T47D (cell line): Measurements from ENCODE around the gene GOLGB1.
A peak's percentile ranks its signal among the peaks of the same experiment; 100 is the strongest.

Experiments used
- DNase-seq, 2 experiments: peaks; one replicate each; pipeline versions ENCODE4 v3.0.0 to v3.0.0-alpha.2; 2011 to 2012; ENCODE audit warnings: low read depth in 1 of 2, low spot score in 1 of 2
- JUND ChIP-seq: IDR thresholded peaks from 2 replicates; pipeline ENCODE4 v1.6.1; 2012; ENCODE audit warnings: low read depth
- in situ Hi-C: cut with HindIII; loops from 2 replicates; pipeline ENCODE4 v1.10.0; 2016; ENCODE audit warnings: low sequenced_read_pairs, low pct_unique_long_range_greater_than_20kb

The GOLGB1 gene

DNA sequence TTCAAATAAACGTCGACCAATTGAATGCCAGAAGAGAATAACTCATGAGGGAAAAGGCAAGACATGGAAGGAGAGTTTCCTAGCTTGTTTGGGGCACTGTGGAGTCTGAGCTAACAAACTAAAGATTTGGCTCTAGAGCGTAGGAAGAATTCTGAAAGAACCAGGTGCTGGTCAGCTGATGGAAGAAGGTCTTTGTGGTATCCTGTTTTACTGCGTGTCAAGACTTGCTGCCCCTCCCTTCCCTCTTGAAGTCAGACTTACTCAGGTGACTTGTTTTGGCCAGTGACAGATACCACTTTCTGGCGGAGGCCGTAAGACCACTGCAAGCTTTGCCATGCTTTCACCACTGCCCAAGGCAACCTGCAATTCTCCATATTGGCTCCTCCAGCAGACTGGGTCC is 88.2 kb downstream of the GOLGB1 start:
- in situ Hi-C loops: no loop called here
- no peak for DNase-seq
- no peak for TF ChIP-seq JUND

DNA sequence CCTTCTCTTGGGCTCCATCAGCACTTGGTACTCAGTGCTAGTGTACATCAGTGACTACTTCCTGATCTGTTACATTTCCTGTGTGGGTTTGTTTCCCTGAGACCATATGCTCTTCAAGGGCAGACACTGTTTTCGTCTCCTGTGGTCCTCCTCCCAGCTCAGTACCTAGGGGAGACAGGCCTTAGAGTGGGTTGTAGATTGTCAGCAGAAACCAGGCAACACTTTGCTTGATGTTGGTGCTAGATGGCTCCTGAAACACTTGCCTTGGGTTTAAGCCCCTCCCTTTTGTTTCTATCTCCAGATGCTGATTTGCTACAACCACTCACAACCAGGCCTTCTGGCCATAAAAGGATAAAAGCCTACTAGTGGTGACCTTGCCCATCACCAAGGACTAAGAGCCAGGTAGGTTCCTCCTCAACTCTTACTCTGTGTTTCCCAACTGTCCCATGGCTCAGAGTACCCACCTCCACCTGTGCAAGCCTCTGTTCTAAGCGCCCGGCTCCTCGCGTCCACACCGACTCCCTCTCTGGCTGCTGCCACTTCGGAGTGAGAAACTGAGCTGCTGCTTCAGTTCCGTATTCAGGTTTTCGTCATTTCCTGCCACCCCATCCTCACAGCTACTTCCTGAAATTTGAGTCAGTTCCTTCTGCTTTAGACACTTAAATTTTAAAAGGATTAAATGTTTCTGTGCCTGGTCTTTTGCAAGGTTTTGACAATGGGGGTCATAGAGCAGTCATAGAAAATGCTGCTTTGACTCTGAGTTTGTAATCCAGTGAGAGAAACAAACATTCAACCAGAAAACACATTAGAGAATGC is 89.0 kb downstream of the GOLGB1 start, which contains the start of gene HCLS1:
Gene HCLS1 (minus strand): TSS at position 548 of the 816 bp plus-strand sequence. CDS start 2,556 bp downstream, outside the sequence.
- no peak for TF ChIP-seq JUND
- in situ Hi-C loops: no loop called here
- no peak for DNase-seq

DNA sequence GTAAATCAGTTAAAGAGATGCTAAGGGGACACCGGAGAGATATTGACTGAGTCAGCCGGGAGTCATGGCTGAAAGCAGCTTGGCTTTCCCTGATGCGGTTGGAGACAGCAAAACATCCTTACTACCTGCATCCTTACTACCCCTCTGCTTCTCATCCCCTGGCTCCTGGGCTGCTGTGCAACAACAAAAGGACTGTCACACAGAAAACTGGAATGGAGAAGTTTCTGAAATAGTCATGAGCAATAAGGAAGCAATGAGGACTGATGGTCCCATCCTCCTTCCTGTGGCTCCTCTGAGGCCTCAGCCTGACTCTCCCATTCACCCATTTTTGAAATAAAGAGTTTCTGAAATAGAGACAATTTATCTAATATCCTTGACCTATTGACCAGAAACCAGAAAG is 90.0 kb downstream of the GOLGB1 start:
- no peak for DNase-seq
- TF ChIP-seq JUND: no peak
- in situ Hi-C loops: no loop called here

DNA sequence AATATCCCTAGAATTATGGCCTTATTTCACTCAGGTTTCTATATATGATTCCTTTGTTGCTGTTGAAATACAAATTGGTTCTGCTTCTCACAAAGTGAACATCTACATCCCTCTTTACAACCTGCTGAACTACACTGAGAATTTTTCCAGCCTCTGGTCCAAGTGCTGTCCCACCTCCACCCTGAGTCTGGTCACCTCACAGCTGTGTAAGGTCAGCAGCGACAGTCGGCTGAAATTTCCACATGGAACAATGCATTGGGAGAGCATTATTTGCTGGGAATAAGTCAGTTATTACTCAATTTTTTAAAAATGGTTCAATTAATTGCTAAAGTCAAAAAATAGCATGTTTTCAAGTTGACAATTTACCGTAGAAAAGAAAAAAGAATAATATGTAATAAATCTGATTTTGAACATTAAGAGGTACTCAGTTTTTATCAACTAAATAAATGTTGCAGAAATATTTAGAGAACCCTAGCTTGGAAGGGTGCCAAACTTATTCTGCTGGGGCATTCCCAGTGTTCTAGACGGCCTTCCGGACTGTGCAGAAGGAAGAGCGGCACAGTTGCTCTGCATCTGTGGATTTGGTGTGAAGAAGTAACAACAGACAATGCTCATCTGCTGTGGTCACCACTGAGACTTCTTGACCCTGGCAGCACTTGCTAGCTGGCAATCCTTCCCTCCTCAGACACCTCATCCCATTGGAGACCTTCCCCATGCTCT is 90.7 kb downstream of the GOLGB1 start:
- DNase-seq: no peak
- in situ Hi-C loops: no loop called here
- TF ChIP-seq JUND: no peak

DNA sequence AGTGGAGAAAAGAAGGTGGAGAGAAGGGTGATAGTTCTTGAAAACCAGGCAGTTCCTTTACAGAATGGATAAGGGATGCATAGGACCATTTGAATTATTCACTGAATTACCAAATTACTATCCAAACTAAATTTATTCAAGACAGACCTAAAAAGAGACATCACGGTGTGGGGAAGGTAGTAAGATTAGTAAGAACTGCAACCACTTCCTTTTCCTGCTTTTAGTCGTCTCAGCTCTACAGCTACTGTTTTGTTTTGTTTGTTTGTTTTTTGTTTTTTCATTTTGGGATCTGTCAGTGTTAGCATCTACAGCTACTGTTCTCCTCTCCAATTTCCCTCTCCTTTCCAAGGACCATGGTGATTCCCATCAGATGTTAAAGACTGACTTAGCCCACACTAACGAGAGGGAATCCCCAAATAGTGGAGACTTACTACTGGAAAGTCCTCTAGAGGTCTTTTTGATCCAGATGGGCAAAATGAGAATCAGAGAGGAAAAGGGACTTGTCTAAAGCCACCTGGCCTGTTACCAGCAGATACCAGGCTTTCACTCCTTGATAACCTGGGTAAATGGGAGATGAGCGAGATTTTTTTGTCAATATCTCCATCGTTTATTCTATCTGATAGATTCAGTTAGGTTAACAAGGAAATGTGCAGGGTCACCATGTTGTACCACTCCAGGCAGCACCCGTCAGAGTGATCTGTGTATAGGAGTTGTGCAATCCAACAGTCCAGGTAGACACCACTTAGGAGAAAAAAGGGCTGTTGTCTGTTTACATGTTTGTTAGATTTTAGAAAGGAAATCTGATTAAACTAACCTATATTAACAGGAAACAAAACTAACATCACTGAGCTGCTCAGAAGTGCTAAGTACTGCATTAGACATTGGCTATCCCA is 94.8 kb downstream of the GOLGB1 start:
- in situ Hi-C loops: no loop called here
- no peak for DNase-seq
- TF ChIP-seq JUND: no peak

DNA sequence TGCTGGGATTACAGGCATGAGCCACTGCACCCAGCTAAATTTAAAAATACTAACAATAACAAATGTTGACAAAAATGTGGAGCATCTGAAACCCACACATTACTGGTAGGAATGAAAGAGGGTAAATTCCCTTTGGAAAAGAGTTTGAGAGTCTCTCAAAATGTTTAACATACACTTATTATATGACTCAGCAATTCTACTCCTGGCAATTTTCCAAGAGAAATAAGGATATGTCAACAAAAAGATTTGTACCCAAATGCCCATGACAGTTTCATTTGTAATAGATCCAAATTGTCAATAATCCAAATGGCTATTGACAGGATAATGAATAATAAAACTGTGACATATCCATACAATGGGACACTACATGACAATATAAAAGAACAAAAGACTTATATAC is 97.9 kb downstream of the GOLGB1 start:
- peak in 1 of 2 experiments; percentile 66 for DNase-seq
- in situ Hi-C loops: no loop called here
- no peak for TF ChIP-seq JUND

DNA sequence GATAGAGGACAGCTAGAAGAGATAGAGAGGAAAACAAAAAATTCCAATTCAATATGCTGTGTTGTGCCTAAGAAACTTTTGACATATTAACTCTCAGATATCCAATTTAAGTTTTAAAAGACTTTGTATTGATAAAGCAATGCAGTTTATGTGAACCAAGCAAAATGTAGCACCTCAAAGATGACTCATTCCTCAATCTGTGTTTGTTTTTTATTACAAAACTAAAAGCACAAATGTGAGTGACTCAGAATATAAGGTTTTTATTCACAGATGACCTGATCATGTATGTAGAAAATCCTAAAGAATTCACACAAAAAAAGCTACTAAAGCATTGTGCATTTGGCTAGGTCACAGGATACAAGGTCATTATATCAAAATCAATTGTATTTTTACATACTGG is 99.9 kb downstream of the GOLGB1 start:
- DNase-seq: no peak
- in situ Hi-C loops: no loop called here
- TF ChIP-seq JUND: no peak

DNA sequence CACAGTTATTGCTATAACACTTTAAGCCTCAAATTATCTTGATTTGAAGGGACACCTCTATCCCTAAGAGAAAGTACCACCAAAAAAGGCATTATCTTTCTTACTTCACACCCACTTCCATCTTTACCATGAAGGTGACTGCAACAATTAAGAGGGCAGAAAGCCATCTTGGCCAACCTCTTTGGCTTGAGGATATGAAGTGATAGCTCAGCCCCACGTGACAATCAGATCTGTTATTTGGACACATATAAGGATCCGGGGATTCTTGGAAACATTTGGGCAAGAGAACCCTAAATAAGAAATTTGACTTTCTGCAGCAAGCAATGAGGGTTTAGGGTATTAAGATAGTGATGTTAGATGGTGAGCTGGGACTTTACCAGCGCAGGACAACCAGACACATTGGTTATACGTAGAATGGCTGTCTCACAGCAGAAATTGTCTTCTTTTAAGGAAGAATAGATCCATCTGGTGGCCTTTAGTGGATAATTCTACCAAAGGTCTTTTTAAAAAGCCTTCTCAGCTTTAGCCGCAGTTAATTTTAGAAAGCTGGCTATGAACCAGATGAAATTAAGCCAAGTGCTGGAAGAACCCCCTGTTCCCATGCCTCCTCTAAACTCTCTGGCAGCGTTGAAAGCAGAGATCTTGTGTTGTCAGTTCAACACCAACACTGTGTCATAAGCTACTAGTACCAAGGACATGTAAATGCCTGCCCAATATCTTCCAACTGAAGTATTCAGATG is 101.2 kb downstream of the GOLGB1 start:
- TF ChIP-seq JUND: no peak
- no peak for DNase-seq
- in situ Hi-C loops: no loop called here

DNA sequence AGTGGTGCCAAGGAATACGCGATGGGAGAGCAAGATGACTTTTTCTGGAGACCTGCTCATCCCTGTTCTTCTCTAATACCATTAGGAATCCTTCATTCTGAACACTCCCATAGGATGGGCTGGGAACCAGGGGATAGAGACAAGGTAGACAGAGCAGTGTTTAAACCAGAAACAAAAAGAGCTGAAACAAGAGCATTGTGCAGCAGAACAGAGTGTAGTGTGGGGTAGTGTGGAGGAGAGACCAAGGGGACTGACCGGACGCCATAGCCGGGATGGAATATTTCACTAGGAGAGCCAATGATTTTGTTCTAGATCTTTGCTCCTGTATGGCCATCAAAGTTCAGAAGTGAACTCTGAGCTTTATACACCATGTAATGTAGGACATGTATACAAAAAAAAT is 104.5 kb downstream of the GOLGB1 start:
- no peak for DNase-seq
- in situ Hi-C loops: no loop called here
- no peak for TF ChIP-seq JUND

DNA sequence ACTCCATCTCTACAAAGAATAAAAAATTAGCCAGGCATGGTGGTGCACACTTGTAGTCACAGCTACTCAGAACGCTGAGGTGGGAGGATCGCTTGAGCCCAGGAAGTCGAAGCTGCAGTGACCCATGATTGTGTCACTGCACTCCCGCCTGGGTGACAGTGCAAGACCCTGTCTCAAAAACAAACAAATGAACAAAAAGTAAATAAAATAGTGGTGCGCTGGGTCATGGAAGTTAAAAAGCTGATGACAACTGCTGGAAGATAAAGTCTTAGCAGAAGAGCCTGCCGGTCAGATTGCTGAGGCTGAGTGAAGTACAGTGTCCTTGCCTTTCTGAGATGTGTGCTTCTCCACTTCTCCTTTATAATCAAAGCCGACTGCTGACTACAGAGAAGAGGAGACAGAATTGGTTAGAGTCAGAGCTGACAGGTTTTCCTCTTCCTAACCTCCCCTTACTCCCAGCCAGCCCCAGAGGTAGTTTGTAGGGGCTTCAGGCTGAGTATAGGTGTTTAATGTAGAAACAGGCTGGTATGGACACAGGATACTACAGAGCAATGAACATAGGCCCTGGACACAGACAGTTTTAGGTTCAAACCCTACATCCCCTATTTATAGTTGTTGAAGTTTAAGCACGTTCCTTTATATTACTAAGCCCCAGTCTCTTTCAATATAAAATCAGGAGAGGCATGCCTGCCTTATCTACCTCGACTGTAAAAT is 106.8 kb downstream of the GOLGB1 start:
- in situ Hi-C loops: no loop called here
- no peak for DNase-seq
- TF ChIP-seq JUND: no peak

DNA sequence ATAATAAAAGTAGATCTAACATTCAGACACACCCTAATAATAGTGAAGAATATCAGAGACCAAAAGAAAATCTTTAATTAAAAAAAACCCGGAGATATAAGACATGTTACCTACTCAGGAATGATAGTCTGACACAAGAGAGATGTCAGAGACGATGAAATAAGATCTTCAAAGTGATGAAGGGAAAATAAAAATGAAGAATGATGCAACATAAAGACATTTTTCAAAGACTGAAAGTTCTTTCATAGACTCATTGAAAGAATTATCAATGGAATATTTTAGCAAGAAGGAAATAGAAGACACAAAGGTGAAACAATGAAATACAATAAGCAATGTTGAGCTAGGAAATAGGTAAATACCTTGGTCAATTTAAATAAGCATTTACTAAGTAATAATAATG is 108.4 kb downstream of the GOLGB1 start:
- in situ Hi-C loops: no loop called here
- no peak for TF ChIP-seq JUND
- no peak for DNase-seq
